ENCODE measurements around the gene TAF5L.

- TF ChIP-seq, protein P1, sequence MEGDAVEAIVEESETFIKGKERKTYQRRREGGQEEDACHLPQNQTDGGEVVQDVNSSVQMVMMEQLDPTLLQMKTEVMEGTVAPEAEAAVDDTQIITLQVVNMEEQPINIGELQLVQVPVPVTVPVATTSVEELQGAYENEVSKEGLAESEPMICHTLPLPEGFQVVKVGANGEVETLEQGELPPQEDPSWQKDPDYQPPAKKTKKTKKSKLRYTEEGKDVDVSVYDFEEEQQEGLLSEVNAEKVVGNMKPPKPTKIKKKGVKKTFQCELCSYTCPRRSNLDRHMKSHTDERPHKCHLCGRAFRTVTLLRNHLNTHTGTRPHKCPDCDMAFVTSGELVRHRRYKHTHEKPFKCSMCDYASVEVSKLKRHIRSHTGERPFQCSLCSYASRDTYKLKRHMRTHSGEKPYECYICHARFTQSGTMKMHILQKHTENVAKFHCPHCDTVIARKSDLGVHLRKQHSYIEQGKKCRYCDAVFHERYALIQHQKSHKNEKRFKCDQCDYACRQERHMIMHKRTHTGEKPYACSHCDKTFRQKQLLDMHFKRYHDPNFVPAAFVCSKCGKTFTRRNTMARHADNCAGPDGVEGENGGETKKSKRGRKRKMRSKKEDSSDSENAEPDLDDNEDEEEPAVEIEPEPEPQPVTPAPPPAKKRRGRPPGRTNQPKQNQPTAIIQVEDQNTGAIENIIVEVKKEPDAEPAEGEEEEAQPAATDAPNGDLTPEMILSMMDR (IDR thresholded peaks at IDR 0.05), result no peak
- no peak for TF ChIP-seq POLR2A (IDR thresholded peaks at IDR 0.05)
Observed at GRCh38 chr1:229627003-229627402, 1.1 kb upstream of the TAF5L start.
